Endothelial cell of umbilical vein (primary cell): ENCODE data around the gene DERA.

Source experiments
- CTCF ChIP-seq, 2 donors: IDR thresholded peaks; 1 replicate in 1 of 2; 2 replicates in 1 of 2; pipeline ENCODE4 v1.5.1; 2011; ENCODE audit warnings: low read length in 2 of 2, mild to moderate bottlenecking in 2 of 2, moderate library complexity in 2 of 2, control low read depth in 1 of 2, inconsistent platforms in 1 of 2, low read depth in 1 of 2; ENCODE audit not compliant: insufficient read depth in 1 of 2; ENCODE audit errors: extremely low read depth in 1 of 2
- EZH2 ChIP-seq: IDR thresholded peaks from 2 replicates; pipeline ENCODE4 v1.6.1; 2012; ENCODE audit warnings: borderline replicate concordance, low read depth, mild to moderate bottlenecking, moderate library complexity, low read length, inconsistent platforms; ENCODE audit not compliant: severe bottlenecking
- GATA2 ChIP-seq: IDR thresholded peaks from 2 replicates; pipeline ENCODE4 v1.7.0; 2011; ENCODE audit warnings: low read depth, mild to moderate bottlenecking, moderate library complexity, mixed read lengths, low read length; ENCODE audit not compliant: insufficient read length, insufficient read depth
- JUN ChIP-seq: IDR thresholded peaks from 2 replicates; pipeline ENCODE4 v1.6.1; 2011; ENCODE audit warnings: borderline replicate concordance, low read depth; ENCODE audit not compliant: insufficient read length, insufficient read depth
- MYC ChIP-seq: IDR thresholded peaks from one replicate; pipeline ENCODE4 v1.6.1; 2011; ENCODE audit warnings: mild to moderate bottlenecking, low read depth, low read length
- POLR2A ChIP-seq: IDR thresholded peaks from 2 replicates; pipeline ENCODE4 v1.6.1; 2012; ENCODE audit warnings: low read depth, mild to moderate bottlenecking, control low read depth, low read length
- POLR2AphosphoS5 ChIP-seq: IDR thresholded peaks from 2 replicates; pipeline ENCODE4 v1.6.1; 2012; ENCODE audit warnings: low read depth, mild to moderate bottlenecking, control low read depth, low read length, moderate library complexity; ENCODE audit not compliant: insufficient read depth
- TF ChIP-seq, protein P1 (sequence below): IDR thresholded peaks from 2 replicates; pipeline ENCODE4 v1.6.1; 2011; ENCODE audit not compliant: insufficient read depth, insufficient read length

GRCh38 chr12:16075887-16076286, 164.8 kb downstream of the DERA start:
- TF ChIP-seq MYC (no peak), POLR2A (no peak), CTCF (IDR thresholded peaks at IDR 0.05; ENCODE audit: extremely low read depth in 1 of 2, insufficient read depth in 1 of 2, low read depth in 1 of 2, low read length in 2 of 2) (no peak), GATA2 (no peak), EZH2 (no peak), POLR2AphosphoS5 (no peak), JUN (no peak)
- TF ChIP-seq, protein P1, sequence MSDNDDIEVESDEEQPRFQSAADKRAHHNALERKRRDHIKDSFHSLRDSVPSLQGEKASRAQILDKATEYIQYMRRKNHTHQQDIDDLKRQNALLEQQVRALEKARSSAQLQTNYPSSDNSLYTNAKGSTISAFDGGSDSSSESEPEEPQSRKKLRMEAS: no peak
